HEK293T (cell line): ENCODE data around the gene FAF2.

Experiments used
- ELF4 ChIP-seq: fragments of 450-650 bp; IDR thresholded peaks from 2 replicates; pipeline ENCODE4 v1.6.1; 2017; ENCODE audit warnings: antibody characterized with exemption
- FOXK2 ChIP-seq: fragments of 450-650 bp; IDR thresholded peaks from 2 replicates; pipeline ENCODE4 v1.6.1; 2016; ENCODE audit warnings: mild to moderate bottlenecking
- HDGF ChIP-seq: fragments of 450-650 bp; IDR thresholded peaks from 2 replicates; pipeline ENCODE4 v1.6.1; 2017; ENCODE audit warnings: antibody characterized with exemption, borderline replicate concordance

- no peak for TF ChIP-seq ELF4
- TF ChIP-seq FOXK2: no peak
- no peak for TF ChIP-seq HDGF
These were observed 60.4 kb downstream of the FAF2 start for GRCh38 chr5:176508603-176509002.
